ENCODE results near the gene BTNL3.

The BTNL3 gene

DNA sequence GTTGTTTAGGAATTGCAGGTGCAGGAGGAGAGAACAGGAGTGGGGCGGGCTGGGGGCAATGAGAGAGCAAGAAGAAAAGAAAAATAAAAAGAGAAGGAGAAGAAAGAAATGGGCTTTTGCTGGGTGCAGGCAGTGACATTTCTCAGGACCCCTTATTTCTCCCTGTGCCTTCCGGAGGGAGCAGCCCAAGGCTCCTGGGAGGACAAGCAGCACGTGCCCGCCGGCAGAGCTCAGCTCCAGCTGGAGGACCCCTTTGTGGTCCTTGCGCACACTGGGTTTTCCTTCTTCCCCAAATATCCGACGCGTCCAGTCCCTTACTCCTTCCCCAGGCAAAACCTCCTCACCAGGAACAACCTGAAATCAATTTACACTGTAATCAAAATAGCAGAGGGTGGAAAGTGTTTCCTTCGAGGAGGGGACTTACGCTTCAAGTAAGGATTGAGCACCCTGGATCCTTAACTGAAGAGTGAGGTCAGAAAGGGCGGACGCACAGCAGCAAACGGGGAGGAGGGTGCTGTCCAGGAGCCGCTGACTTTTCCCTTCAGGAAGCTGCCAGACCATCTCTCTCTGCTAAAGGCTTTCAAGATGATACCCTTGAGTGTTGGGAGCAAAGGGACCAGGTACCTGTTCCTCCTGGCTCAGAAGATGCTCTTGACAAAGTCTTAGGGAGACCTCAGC, 53.5 kb downstream of the BTNL3 start:
- no peak for DNase-seq (ENCODE audit: extremely low read depth, insufficient read length)
- TF ChIP-seq, protein P1, sequence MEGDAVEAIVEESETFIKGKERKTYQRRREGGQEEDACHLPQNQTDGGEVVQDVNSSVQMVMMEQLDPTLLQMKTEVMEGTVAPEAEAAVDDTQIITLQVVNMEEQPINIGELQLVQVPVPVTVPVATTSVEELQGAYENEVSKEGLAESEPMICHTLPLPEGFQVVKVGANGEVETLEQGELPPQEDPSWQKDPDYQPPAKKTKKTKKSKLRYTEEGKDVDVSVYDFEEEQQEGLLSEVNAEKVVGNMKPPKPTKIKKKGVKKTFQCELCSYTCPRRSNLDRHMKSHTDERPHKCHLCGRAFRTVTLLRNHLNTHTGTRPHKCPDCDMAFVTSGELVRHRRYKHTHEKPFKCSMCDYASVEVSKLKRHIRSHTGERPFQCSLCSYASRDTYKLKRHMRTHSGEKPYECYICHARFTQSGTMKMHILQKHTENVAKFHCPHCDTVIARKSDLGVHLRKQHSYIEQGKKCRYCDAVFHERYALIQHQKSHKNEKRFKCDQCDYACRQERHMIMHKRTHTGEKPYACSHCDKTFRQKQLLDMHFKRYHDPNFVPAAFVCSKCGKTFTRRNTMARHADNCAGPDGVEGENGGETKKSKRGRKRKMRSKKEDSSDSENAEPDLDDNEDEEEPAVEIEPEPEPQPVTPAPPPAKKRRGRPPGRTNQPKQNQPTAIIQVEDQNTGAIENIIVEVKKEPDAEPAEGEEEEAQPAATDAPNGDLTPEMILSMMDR (IDR thresholded peaks at IDR 0.05; ENCODE audit: insufficient read depth, low read length, poor library complexity, severe bottlenecking): no peak
- H3K36me3 ChIP-seq (ENCODE audit: control insufficient read depth, insufficient read depth, low read length): no peaks in the 10 kb centered on the region
- no peak overlapping the region for H3K4me3 ChIP-seq (replicated peaks; ENCODE audit: low read depth, low read length)
- no peaks in the 10 kb centered on the region for H3K27me3 ChIP-seq (replicated peaks; ENCODE audit: control insufficient read depth, insufficient read depth, low read length)

GRCh38 chr5:181042722-181043121, 54.1 kb downstream of the BTNL3 start:
- DNase-seq (ENCODE audit: extremely low read depth, insufficient read length): no peak
- Histone ChIP-seq H3K36me3 (ENCODE audit: control insufficient read depth, insufficient read depth, low read length) (no peaks in the 10 kb centered on the region), H3K4me3 (replicated peaks; ENCODE audit: low read depth, low read length) (no peak overlapping the region), H3K27me3 (replicated peaks; ENCODE audit: control insufficient read depth, insufficient read depth, low read length) (no peaks in the 10 kb centered on the region)
- TF ChIP-seq, protein P1 (IDR thresholded peaks at IDR 0.05; ENCODE audit: insufficient read depth, low read length, poor library complexity, severe bottlenecking): no peak

DNA sequence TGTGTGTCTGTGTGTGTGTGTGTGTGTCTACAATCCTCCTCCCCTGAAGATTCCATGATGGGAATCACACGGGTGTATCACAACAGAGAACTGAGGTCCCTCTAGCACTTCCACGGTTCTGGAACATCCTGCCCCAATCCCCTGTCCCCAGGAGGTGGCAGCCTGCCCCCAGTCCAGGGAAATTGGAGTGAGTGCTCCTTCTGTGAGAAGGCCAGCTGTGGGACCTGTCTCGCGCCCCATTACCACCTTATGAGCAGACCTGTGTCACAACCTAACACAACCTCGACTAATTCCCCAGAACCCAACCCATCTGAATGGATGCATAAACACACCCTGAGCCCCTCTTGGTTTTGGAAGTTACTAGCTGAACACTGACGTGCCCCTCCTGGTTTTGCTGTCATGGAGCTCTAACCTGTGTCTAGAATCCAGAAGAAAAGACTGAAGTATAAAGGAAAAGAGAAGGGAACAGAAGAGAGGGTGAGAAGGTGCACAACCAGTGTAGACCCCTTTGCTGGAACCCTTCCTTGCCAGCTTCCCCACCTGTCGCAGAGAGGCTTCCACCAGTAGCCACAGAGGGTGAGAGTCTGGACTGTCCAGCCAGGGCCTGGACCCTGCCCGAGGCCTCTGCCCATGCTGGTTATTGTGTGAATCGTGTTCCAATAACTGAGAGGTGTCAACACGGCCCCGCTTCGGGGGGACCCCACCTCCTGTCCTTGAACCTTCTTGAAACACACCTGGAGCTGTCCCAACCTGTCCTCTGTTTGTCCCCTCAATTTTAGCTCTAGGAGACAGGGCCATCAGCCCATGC, 54.8 kb downstream of the BTNL3 start:
- Histone ChIP-seq H3K36me3 (ENCODE audit: control insufficient read depth, insufficient read depth, low read length) (no peaks in the 10 kb centered on the region), H3K4me3 (replicated peaks; ENCODE audit: low read depth, low read length) (no peak overlapping the region), H3K27me3 (replicated peaks; ENCODE audit: control insufficient read depth, insufficient read depth, low read length) (no peaks in the 10 kb centered on the region)
- DNase-seq (ENCODE audit: extremely low read depth, insufficient read length): no peak
- TF ChIP-seq, protein P1 (IDR thresholded peaks at IDR 0.05; ENCODE audit: insufficient read depth, low read length, poor library complexity, severe bottlenecking): peak; percentile 31

GRCh38 chr5:181044093-181044599, 55.5 kb downstream of the BTNL3 start:
- Histone ChIP-seq H3K27me3 (replicated peaks; ENCODE audit: control insufficient read depth, insufficient read depth, low read length) (no peaks in the 10 kb centered on the region), H3K4me3 (replicated peaks; ENCODE audit: low read depth, low read length) (no peak overlapping the region), H3K36me3 (ENCODE audit: control insufficient read depth, insufficient read depth, low read length) (no peaks in the 10 kb centered on the region)
- TF ChIP-seq, protein P1 (IDR thresholded peaks at IDR 0.05; ENCODE audit: insufficient read depth, low read length, poor library complexity, severe bottlenecking): no peak
- DNase-seq (ENCODE audit: extremely low read depth, insufficient read length): no peak

- TF ChIP-seq, protein P1 (IDR thresholded peaks at IDR 0.05; ENCODE audit: insufficient read depth, low read length, poor library complexity, severe bottlenecking): no peak
- DNase-seq (ENCODE audit: extremely low read depth, insufficient read length): no peak
- Histone ChIP-seq H3K36me3 (ENCODE audit: control insufficient read depth, insufficient read depth, low read length) (no peaks in the 10 kb centered on the region), H3K27me3 (replicated peaks; ENCODE audit: control insufficient read depth, insufficient read depth, low read length) (no peaks in the 10 kb centered on the region), H3K4me3 (replicated peaks; ENCODE audit: low read depth, low read length) (no peak overlapping the region)
Measured at GRCh38 chr5:181044662-181045305, 56.1 kb downstream of the BTNL3 start.

Measured in GM06990 (cell line).